ENCODE results near the gene ASB2.

Gene ASB2

GRCh38 chr14:94001501-94002396, 25.4 kb upstream of the ASB2 start:
- DNase-seq (ENCODE audit: low read depth in 2 of 2) = peak; percentile 46 to 52

- DNase-seq (ENCODE audit: low read depth in 2 of 2) = no peak
These were observed 24.6 kb upstream of the ASB2 start for GRCh38 chr14:94001016-94001415.

DNA sequence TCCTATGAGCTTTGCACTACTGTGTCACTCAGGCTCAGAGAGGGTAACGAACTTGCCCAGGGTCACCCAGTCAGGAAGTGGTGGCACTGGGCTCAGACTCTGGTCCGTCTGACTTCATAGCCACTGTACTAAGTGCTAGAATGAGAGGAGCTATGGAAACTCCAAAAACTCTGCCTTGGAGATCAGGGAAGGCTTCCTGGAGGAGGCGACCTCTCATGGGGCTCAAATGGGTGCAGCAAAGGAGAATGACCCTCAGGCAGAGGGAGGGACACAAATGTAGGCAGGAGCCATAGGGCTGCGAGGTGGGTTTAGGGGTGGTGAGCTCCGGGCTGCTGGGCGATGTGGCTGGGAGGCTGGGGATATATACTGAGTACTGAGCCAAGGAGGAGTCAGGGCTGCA, 23.9 kb upstream of the ASB2 start:
- no peak for DNase-seq (ENCODE audit: low read depth in 2 of 2)

GRCh38 chr14:93999573-93999972, 23.2 kb upstream of the ASB2 start:
- DNase-seq (ENCODE audit: low read depth in 2 of 2) = no peak

DNA sequence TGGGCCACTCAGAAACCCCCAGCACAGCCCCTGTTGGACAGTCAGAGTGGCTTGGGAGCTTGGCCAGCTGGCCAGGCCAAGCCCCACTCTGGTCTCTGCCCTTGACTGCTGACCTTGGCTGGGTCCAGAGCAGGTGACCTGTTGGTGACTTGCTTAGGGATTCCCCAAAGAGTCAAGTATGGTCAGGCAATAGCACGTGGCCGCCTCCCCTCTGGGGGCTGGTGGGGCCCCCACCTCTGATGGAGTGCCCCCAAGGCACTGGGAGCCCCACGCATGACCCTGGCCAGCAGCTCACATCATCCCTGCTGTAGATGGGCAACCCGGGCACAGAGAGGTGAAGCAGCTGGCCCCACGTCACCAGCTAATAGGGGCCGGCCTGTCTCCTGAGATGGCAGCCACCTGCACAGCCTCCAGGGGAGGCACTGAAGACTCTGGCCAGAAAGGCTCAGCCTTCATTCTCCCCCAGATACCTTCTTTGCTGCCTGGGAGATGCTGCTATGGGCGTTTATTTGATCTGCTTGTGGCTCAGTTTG, 22.6 kb upstream of the ASB2 start:
- DNase-seq (ENCODE audit: low read depth in 2 of 2) = no peak

GRCh38 chr14:93997916-93998870, 21.8 kb upstream of the ASB2 start:
- DNase-seq (ENCODE audit: low read depth in 2 of 2) = no peak

DNA sequence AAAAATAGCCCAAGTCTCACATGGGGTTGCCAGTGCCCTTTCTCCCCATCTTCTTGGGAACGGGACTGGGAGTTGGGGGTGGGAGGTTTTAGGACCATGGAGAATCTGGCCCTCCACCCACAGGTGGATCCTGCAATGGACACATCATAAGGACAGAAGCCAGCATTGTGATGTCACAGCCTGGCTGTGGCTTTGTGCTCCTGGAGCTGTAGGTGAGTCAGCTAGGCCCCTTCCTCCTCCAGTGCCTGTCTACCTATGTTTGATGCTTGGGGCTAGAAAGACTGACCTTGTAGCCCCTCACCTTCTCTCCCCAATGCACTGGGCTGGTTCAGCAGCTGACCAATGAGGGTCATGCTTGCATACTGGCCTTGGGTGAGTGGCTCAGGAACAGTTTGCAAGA, 20.7 kb upstream of the ASB2 start, which contains the start of gene CCDC197:
CCDC197 (plus strand) TSS at position 220 of the 400 bp plus-strand sequence. CDS start 831 bp downstream, outside the sequence.
- DNase-seq (ENCODE audit: low read depth in 2 of 2) = no peak

DNA sequence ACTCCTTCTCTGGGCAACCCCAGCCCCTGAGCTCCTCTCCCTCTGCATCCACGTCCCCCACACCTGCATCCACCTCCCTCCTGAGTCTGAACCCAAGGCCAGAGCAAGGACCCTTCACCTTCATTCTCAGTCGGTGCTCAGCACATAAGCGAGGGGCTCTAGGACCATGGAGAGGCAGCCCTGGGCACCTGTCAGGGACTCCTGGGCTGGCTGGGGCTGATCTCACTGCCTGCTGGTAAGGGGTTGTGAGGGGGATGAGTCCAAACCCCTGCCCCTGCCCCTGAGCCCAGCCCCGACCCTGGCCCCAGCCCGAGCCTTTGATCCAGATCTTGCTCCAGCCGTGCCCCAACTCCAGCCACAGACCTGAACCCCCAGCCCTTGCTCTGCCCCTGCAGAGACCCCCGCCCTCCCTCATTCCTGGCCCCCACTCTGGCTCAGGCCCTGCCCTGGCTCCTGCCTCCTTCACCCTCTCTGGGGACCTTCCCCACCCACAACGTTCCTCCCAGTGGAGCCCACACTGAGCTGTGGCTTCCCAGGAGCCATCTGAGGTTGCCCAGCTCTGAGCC, 19.8 kb upstream of the ASB2 start:
- no peak for DNase-seq (ENCODE audit: low read depth in 2 of 2)

DNA sequence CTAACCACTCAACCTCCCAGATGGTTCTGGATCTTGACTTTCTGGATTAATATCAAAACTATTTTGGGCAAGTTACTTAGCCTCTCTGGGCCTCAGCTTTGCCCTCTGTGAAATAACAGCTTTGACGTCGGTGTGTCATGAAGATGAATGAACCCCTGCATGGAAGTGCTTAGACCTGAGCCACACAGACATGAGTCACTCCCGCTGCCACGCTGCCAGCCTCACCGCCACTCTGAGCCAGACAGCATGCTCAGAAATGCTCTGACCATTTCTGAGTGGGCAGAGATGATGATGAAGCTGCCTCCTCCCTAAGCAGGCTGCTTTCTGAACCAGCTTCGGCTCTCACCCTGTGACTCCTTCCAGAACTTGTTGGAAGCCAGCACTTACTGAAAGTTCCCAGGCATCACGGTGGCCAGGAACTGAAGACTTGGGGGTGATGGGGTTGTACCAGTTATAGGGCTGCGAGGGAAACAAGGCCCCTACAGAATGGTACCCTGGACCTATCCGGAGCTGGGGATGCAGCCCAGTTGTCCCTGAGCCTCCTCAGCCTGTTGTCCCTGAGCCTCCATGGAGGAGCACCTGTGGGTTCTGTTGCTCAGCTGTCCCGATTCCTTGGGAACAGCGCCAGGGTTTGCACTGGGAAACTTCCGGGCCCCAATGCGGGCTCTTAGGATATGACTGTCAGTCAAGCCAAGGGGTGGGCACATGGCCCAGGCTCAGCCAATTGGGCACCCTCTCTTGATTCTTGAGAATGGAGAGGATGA, 18.7 kb upstream of the ASB2 start:
- DNase-seq (ENCODE audit: low read depth in 2 of 2) = peak; percentile 42 to 49

DNA sequence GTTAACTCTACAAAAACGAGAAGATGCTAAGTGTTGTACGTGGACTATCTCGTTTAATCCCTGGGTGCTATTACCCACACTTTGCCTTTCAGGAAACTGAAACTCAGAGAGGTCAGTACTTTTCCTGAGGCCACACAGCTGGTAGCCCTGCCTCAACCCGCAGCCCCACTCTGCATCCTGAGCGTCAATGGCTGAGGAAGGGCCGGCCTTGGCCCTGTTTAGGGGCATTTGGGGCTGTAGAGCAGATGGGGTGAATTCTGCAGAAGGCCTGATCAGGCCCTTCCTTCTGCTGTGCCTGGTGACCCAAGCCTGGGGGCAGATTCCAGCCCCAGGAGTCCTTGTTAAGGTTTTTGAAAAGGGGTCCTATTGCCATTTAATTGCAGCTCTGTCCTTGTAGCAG, 17.0 kb upstream of the ASB2 start:
- no peak for DNase-seq (ENCODE audit: low read depth in 2 of 2)

GRCh38 chr14:93991649-93992048, 15.3 kb upstream of the ASB2 start:
- no peak for DNase-seq (ENCODE audit: low read depth in 2 of 2)

DNA sequence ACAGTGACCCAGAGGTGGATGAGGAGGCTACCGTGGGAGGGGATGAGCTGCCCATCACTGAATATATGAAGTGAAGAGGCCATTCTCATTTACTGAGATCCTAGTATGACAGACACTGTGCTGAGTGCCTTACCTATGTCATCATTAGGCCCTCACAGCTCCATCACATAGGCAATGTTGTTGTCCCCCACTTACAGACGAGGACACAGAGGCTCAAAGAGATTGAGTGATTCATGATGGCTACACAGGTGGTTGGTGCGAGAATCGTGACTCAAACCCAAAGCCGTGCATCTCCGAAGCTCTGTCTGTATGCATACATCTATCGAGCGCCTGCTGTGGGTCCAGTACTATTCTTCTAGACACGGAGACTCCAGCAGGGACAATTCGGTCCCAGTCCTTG, 14.8 kb upstream of the ASB2 start:
- no peak for DNase-seq (ENCODE audit: low read depth in 2 of 2)

- DNase-seq (ENCODE audit: low read depth in 2 of 2) = no peak
These were observed 13.6 kb upstream of the ASB2 start for GRCh38 chr14:93989939-93990338.

DNA sequence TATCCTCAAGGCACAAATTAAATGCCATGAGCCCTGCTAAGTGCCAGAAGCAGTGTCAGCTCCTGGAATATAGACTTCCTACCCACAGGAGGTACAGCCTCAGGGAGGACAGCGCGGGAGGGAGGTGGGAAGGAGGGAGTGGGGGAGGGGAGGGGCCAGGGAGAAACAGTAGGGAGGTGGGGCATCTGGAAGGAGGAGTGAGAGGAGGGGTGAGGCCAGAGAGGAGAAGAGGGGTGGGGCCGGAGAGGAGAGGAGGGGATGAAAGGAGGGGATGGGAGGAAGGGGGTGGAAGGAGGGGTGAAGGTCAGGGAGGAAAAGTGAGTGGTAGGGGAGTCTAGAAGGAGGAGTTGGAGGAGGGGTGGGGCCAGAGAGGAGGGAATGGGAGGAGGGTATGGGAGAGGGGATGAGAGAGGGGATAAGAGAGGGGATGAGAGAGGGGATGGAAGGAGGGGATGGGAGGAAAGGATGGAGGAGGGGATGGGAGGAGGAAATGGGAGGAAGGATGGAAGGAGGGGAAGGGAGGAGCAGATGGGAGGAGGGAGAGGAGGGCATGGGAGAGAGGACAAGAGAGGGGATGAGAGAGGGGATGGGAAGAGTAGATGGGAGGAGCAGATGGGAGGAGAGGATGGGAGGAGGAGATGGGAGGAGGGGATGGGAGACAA, 11.6 kb upstream of the ASB2 start:
- no peak for DNase-seq (ENCODE audit: low read depth in 2 of 2)

- no peak for DNase-seq (ENCODE audit: low read depth in 2 of 2)
These were observed 11.0 kb upstream of the ASB2 start for GRCh38 chr14:93987376-93987775.

DNA sequence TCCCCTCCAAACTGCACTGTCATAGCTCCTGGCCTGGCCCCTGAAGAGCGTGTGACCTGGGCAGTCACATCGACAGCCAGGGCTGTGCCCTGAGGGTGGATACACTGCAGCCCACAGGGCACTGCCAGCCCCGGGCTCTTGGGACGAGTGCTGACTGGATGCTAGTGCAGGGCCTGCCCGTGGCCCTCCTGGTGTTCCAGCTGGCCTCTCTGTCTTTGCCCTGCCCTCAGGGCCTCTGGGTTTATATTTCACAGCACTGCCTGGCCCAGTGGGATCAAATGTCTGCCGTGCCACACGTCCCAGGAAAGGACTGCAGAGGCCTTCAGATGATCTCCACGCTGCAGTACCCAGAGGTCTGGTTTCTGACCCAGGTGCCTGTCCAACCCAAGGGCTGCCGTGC, 10.6 kb upstream of the ASB2 start:
- no peak for DNase-seq (ENCODE audit: low read depth in 2 of 2)

DNA sequence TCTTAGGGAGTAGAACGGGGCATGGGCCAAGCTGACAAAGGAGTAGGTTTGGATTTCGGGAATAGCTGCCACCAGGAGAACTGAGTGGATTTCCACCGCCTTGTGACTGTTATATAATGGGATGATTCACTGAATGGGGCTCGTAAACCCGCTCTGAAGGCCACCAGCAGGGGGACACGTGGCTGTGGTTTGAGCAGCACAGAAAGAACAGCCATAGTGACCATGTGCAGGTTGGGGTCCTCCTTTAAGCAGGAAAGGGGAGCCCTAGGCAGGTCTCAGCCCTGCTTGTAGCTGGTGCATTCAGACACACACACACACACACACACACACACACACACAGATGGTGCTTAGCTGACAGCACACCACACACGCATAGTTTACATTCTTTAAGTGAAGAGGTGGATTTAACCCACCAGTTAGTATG, 8.6 kb upstream of the ASB2 start:
- DNase-seq (ENCODE audit: low read depth in 2 of 2) = no peak

DNA sequence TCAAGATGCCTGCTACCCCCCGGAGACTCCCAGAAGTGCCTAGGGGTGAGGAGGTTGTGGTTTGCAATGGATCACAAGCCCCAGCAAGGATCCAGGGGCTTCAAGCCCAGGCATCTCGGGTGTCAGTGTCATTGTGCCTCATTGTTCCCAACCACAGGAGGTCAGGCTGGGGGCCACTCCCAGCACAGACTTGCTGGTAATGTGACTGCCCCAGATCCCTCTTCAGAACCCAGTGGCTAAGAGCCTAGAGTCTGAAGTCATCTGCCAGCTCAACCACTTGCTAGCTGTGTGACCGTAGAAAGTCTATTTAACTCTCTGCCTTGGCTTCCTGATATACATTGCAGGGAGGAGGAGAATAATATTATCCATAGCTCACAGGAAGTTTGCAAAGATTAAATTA, 7.7 kb upstream of the ASB2 start:
- no peak for DNase-seq (ENCODE audit: low read depth in 2 of 2)

DNA sequence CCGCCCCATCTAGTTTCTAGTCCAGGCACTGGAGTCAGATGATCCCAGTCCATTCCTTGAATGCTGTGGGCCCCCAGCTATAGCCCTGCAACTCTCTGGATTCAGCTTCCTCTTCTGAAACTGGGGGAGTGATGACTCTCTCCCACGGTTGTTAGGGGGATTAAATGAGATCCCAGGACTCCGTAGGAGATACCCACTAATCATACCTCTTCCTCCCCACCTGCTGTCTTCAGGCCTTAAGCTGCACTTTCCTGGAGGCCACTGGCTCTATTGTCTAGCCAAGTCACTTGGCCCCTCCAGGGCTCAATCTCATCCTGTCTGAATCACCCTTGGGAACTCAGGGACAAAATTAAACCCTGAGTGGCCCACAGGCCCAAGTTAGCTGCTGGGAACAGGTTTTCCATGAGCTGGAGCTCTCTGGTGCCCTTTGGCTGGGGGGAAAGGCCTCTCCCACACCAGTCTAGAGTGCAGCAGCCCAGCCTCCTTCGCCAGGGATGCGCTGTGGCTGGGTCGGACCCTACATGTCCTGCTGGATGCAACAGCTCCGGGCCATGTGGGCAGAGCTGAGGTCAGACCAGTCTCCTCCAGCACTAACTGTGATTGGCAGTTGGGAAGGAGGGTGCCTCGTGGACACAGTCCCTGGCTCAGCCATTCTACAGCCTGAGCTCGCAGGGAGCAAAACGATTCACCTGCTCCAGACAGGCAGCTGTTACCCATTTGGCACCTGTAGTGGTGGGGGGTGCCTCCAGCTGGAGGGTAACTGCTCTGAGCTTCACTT, 6.0 kb upstream of the ASB2 start:
- DNase-seq (ENCODE audit: low read depth in 2 of 2) = no peak
